SK-N-SH treated with all-trans-retinoic acid at 6 μM for 48 hours (cell line): ENCODE measurements around the gene B3GALT5.

Source experiments
- ATAC-seq: fragments of 200-7000 bp; cut with Tn5 transposase; 3 replicates; pipeline ENCODE4 v1.9.1; 2020; ENCODE audit warnings: mild to moderate bottlenecking, moderate library complexity
- ARNTL ChIP-seq: fragments of 450-650 bp; formaldehyde crosslinking; IDR thresholded peaks from 2 replicates; pipeline ENCODE4 v1.5.0; 2020; ENCODE audit warnings: low read depth, mild to moderate bottlenecking, moderate library complexity, borderline replicate concordance
- BACH2 ChIP-seq: fragments of 250-450 bp; sonication (Bioruptor Pico); IDR thresholded peaks from 2 replicates; pipeline ENCODE4 v1.9.0; 2021; ENCODE audit warnings: mild to moderate bottlenecking, borderline replicate concordance
- CSDC2 ChIP-seq: fragments of 250-450 bp; sonication (Bioruptor Pico); IDR thresholded peaks from 2 replicates; pipeline ENCODE4 v1.5.0; 2020; ENCODE audit warnings: mild to moderate bottlenecking, moderate library complexity
- ESRRG ChIP-seq: fragments of 250-450 bp; sonication (Bioruptor Pico); IDR thresholded peaks from 2 replicates; pipeline ENCODE4 v1.6.1; 2021; ENCODE audit warnings: mild to moderate bottlenecking
- GLIS3 ChIP-seq: fragments of 250-450 bp; sonication (Bioruptor Pico); IDR thresholded peaks from 2 replicates; pipeline ENCODE4 v1.5.0; 2020; ENCODE audit warnings: mild to moderate bottlenecking, moderate library complexity
- ISL1 ChIP-seq: fragments of 250-450 bp; sonication (Bioruptor Pico); IDR thresholded peaks from 2 replicates; pipeline ENCODE4 v2.1.2; 2022; ENCODE audit warnings: mild to moderate bottlenecking, moderate library complexity
- OSR1 ChIP-seq: fragments of 250-450 bp; sonication (Bioruptor Pico); IDR thresholded peaks from 2 replicates; pipeline ENCODE4 v1.8.0; 2022; ENCODE audit warnings: moderate library complexity, mild to moderate bottlenecking, inconsistent platforms
- PATZ1 ChIP-seq: fragments of 250-450 bp; sonication (Bioruptor Pico); IDR thresholded peaks from 2 replicates; pipeline ENCODE4 v1.8.0; 2020; ENCODE audit warnings: mild to moderate bottlenecking, moderate library complexity, borderline replicate concordance
- RARB ChIP-seq: fragments of 250-450 bp; sonication (Bioruptor Pico); IDR thresholded peaks from 2 replicates; pipeline ENCODE4 v1.8.0; 2021; ENCODE audit warnings: mild to moderate bottlenecking, moderate library complexity
- SNAI2 ChIP-seq: fragments of 250-450 bp; sonication (Bioruptor Pico); IDR thresholded peaks from 2 replicates; pipeline ENCODE4 v1.5.0; 2020; ENCODE audit warnings: mild to moderate bottlenecking, moderate library complexity
- TCF4 ChIP-seq: fragments of 250-450 bp; sonication (Bioruptor Pico); IDR thresholded peaks from 2 replicates; pipeline ENCODE4 v1.8.0; 2021; ENCODE audit warnings: mild to moderate bottlenecking, moderate library complexity, borderline replicate concordance
- TSHZ2 ChIP-seq: fragments of 250-450 bp; sonication (Bioruptor Pico); IDR thresholded peaks from 2 replicates; pipeline ENCODE4 v1.5.0; 2020; ENCODE audit warnings: mild to moderate bottlenecking, moderate library complexity
- ZC3H10 ChIP-seq: fragments of 250-450 bp; sonication (Bioruptor Pico); IDR thresholded peaks from 2 replicates; pipeline ENCODE4 v1.5.1; 2021; ENCODE audit warnings: mild to moderate bottlenecking, moderate library complexity
- ZFP3 ChIP-seq: fragments of 250-450 bp; sonication (Bioruptor Pico); IDR thresholded peaks from 2 replicates; pipeline ENCODE4 v1.5.0; 2020; ENCODE audit warnings: mild to moderate bottlenecking, moderate library complexity
- ZFP30 ChIP-seq: fragments of 450-650 bp; formaldehyde crosslinking; IDR thresholded peaks from 2 replicates; pipeline ENCODE4 v1.5.0; 2022; ENCODE audit warnings: mild to moderate bottlenecking, moderate library complexity
- ZNF70 ChIP-seq: fragments of 450-650 bp; formaldehyde crosslinking; IDR thresholded peaks from 2 replicates; pipeline ENCODE4 v1.5.0; 2020; ENCODE audit warnings: mild to moderate bottlenecking, moderate library complexity
- ZNF8 ChIP-seq: fragments of 450-650 bp; formaldehyde crosslinking; IDR thresholded peaks from 2 replicates; pipeline ENCODE4 v1.5.0; 2020; ENCODE audit warnings: mild to moderate bottlenecking, moderate library complexity
- TF ChIP-seq, protein P1 (sequence below): fragments of 250-450 bp; sonication (Bioruptor Pico); IDR thresholded peaks from 2 replicates; pipeline ENCODE4 v1.5.1; 2021; ENCODE audit warnings: mild to moderate bottlenecking, moderate library complexity
- TF ChIP-seq, protein P2 (sequence below): fragments of 250-450 bp; sonication (Bioruptor Pico); IDR thresholded peaks from 2 replicates; pipeline ENCODE4 v1.5.1; 2020; ENCODE audit warnings: low read depth, mild to moderate bottlenecking, moderate library complexity

The B3GALT5 gene

GRCh38 chr21:39690454-39690853 is 77.7 kb downstream of the B3GALT5 start:
- no peak for TF ChIP-seq ISL1 (CRISPR knock-in tag)
- TF ChIP-seq ESRRG = no peak
- no peak for TF ChIP-seq TSHZ2 (CRISPR knock-in tag)
- TF ChIP-seq, protein P1, sequence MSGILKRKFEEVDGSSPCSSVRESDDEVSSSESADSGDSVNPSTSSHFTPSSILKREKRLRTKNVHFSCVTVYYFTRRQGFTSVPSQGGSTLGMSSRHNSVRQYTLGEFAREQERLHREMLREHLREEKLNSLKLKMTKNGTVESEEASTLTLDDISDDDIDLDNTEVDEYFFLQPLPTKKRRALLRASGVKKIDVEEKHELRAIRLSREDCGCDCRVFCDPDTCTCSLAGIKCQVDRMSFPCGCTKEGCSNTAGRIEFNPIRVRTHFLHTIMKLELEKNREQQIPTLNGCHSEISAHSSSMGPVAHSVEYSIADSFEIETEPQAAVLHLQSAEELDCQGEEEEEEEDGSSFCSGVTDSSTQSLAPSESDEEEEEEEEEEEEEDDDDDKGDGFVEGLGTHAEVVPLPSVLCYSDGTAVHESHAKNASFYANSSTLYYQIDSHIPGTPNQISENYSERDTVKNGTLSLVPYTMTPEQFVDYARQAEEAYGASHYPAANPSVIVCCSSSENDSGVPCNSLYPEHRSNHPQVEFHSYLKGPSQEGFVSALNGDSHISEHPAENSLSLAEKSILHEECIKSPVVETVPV (CRISPR knock-in tag) = no peak
- no peak for TF ChIP-seq TCF4 (CRISPR knock-in tag)
- no peak for ATAC-seq

DNA sequence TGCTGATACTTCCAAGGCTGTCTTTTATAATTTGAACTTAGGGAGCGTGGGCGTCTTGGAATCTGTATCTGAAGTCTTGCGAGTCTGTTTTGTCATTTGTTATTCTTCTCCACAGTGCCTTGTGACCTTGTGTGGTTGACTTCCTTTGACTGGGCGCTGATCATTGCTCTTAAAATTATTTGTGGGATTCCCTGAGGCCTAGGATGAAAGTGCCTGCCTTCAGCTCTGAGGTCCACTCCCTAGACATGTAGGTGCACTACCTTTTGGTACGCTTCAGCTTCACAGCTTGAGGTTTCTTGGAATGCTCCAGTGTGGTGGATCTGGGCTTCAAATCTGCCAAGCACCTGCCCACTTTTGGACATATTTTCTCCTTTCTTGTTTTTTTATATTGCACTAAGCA is 82.0 kb downstream of the B3GALT5 start:
- TF ChIP-seq TSHZ2 (CRISPR knock-in tag) = no peak
- TF ChIP-seq ESRRG = no peak
- no peak for TF ChIP-seq ISL1 (CRISPR knock-in tag)
- TF ChIP-seq CSDC2 (CRISPR knock-in tag) = no peak
- no peak for TF ChIP-seq ARNTL (CRISPR knock-in tag)
- TF ChIP-seq ZNF70 = no peak
- no peak for TF ChIP-seq RARB (CRISPR knock-in tag)
- no peak for ATAC-seq

DNA sequence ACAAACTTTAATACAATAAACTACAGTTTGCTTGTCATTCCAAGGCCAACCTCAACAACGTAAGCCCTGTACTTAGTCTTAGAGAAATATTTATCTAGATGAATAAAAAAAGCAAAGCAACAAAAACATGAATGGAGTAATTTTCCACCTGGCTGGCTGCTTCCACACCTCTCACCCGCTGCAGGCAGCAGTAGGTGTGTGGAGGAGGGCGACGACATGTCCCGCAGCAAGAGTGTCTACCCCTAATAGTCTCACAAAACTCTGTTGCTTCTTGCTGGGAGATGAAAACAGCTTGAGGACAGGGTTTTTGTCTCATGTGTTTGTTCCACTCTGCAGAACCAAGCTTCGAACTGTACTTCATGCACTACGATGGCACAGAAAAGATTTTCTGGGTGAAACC is 83.5 kb downstream of the B3GALT5 start:
- TF ChIP-seq ZFP3 (CRISPR knock-in tag) (no peak), ZNF8 (no peak), OSR1 (CRISPR knock-in tag) (no peak), PATZ1 (no peak), ZC3H10 (CRISPR knock-in tag) (no peak), ZNF70 (no peak), ZFP30 (CRISPR knock-in tag) (no peak), SNAI2 (no peak), ISL1 (CRISPR knock-in tag) (no peak), GLIS3 (CRISPR knock-in tag) (no peak), BACH2 (no peak), ARNTL (CRISPR knock-in tag) (no peak), TCF4 (CRISPR knock-in tag) (no peak)
- TF ChIP-seq, protein P2, sequence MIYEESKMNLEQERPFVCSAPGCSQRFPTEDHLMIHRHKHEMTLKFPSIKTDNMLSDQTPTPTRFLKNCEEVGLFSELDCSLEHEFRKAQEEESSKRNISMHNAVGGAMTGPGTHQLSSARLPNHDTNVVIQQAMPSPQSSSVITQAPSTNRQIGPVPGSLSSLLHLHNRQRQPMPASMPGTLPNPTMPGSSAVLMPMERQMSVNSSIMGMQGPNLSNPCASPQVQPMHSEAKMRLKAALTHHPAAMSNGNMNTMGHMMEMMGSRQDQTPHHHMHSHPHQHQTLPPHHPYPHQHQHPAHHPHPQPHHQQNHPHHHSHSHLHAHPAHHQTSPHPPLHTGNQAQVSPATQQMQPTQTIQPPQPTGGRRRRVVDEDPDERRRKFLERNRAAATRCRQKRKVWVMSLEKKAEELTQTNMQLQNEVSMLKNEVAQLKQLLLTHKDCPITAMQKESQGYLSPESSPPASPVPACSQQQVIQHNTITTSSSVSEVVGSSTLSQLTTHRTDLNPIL (CRISPR knock-in tag) = no peak
- TF ChIP-seq, protein P1 (CRISPR knock-in tag) = no peak
- ATAC-seq = no peak
